Measurements from ENCODE around the gene CSF3. TPM values are rescaled to one million over a fixed set of nuclear protein-coding genes. Genes with fewer than 3 reads are reported as not detected.
A peak's percentile ranks its signal among the peaks of the same experiment; 100 is the strongest.
"Not testable (repeated sequence)": the region's sequence is repeated elsewhere in the genome, so short reads cannot be mapped to it uniquely, and the experiment has no call there.

Gene CSF3
- total RNA-seq, 1 donor from 2014 or later = 1.9 TPM

DNA sequence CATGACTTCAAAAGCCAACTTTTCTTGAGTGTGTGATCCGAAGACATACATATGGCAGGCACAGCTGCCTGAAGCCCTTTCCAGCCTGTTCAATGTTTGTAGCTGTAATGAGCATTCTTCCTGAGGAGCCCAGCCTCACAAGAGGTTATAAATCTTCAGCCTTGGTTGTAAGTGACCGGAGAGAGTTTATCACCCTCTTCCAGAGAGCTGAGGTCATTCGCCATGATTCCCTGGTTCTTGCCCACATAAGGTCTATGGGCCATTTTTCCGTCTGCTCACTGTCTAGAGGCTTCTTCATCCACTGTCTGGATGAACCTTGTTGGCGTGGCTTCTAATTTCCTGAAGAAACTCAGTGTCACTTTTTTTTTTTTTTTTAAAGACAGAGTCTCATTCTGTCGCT, 9.7 kb upstream of the CSF3 start:
- Histone ChIP-seq H3K4me1 (no peaks in the 10 kb centered on the region), H3K9me3 (no peaks in the 10 kb centered on the region), H3K4me3 (no peak overlapping the region), H3K27ac (no peak overlapping the region), H3K36me3 (no peaks in the 10 kb centered on the region), H3K27me3 (ENCODE audit: low read depth) (no peaks in the 10 kb centered on the region)
- no peak for TF ChIP-seq CTCF (IDR thresholded peaks at IDR 0.05)
- intact Hi-C loops (cut with DNase I) = no loop called here
- ATAC-seq (no peak), DNase-seq (no peak)

GRCh38 chr17:40010946-40011500, 4.2 kb upstream of the CSF3 start:
- intact Hi-C loops (cut with DNase I); H3K9me3 ChIP-seq: not testable (repeated sequence)

GRCh38 chr17:40012017-40012647, 3.1 kb upstream of the CSF3 start:
- H3K4me3 ChIP-seq; ATAC-seq; intact Hi-C loops (cut with DNase I); H3K36me3 ChIP-seq; DNase-seq; H3K27ac ChIP-seq; H3K27me3 ChIP-seq (ENCODE audit: low read depth); H3K9me3 ChIP-seq: not testable (repeated sequence)
- H3K4me1 ChIP-seq = peaks cover 38% of the 10 kb centered on the region

More at GRCh38 chr17:40010946-40011500, 4.2 kb upstream of the CSF3 start:
- H3K4me1 ChIP-seq = peaks cover 27% of the 10 kb centered on the region
- H3K27me3 ChIP-seq (ENCODE audit: low read depth); H3K4me3 ChIP-seq; ATAC-seq; H3K27ac ChIP-seq; H3K36me3 ChIP-seq; DNase-seq: not testable (repeated sequence)

DNA sequence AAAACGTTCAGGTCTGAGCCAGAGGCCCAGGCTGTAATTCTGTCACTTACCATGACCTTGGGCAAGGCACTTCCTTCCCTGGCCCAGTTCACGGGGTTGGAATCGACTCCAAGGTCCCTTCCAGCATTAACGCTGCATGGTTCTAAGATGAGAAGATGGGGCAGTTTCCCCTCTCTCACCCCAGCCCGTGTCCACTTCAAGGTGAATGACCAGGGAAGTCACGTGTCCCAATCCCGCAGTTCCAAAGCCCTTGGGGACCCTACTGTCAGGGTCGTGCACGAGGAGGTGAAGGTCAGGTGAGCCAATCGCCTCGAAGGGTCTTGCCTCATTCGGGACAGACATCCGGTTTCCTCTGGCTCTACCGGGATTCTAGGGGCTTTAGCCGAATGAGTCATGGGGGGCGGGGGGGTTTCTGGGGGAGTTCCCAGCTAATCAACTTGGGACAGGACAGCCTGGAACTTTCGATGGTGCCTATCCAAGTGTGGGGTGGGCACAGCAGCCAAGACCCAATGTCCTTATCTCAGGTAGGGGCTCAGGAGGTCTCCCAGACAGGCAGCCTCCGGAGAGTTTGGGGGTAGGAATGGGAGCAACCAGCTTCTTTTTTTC, 762 bp upstream of the CSF3 start:
- TF ChIP-seq CTCF (IDR thresholded peaks at IDR 0.05) = no peak
- Histone ChIP-seq H3K27me3 (ENCODE audit: low read depth) (no peaks in the 10 kb centered on the region), H3K9me3 (no peaks in the 10 kb centered on the region), H3K36me3 (peaks cover 4% of the 10 kb centered on the region), H3K4me3 (no peak overlapping the region), H3K27ac (peak overlapping the region; percentile 68), H3K4me1 (peaks cover 56% of the 10 kb centered on the region)
- ATAC-seq (peak; percentile 2 to 20), DNase-seq (no peak)
- intact Hi-C loops (cut with DNase I) = no loop called here

DNA sequence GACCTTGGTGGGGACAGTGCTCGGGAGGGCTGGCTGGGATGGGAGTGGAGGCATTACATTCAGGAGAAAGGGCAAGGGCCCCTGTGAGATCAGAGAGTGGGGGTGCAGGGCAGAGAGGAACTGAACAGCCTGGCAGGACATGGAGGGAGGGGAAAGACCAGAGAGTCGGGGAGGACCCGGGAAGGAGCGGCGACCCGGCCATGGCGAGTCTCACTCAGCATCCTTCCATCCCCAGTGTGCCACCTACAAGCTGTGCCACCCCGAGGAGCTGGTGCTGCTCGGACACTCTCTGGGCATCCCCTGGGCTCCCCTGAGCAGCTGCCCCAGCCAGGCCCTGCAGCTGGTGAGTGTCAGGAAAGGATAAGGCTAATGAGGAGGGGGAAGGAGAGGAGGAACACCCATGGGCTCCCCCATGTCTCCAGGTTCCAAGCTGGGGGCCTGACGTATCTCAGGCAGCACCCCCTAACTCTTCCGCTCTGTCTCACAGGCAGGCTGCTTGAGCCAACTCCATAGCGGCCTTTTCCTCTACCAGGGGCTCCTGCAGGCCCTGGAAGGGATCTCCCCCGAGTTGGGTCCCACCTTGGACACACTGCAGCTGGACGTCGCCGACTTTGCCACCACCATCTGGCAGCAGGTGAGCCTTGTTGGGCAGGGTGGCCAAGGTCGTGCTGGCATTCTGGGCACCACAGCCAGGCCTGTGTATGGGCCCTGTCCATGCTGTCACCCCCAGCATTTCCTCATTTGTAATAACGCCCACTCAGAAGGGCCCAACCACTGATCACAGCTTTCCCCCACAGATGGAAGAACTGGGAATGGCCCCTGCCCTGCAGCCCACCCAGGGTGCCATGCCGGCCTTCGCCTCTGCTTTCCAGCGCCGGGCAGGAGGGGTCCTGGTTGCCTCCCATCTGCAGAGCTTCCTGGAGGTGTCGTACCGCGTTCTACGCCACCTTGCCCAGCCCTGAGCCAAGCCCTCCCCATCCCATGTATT, 1.1 kb downstream of the CSF3 start:
- Histone ChIP-seq H3K4me1 (peaks cover 67% of the 10 kb centered on the region), H3K27ac (peak overlapping the region; percentile 68), H3K4me3 (peak overlapping the region; percentile 14), H3K27me3 (ENCODE audit: low read depth) (no peaks in the 10 kb centered on the region), H3K9me3 (no peaks in the 10 kb centered on the region), H3K36me3 (peaks cover 22% of the 10 kb centered on the region)
- intact Hi-C loops (cut with DNase I) = no loop called here
- DNase-seq = no peak
- ATAC-seq = no peak
- TF ChIP-seq CTCF (IDR thresholded peaks at IDR 0.05) = no peak

DNA sequence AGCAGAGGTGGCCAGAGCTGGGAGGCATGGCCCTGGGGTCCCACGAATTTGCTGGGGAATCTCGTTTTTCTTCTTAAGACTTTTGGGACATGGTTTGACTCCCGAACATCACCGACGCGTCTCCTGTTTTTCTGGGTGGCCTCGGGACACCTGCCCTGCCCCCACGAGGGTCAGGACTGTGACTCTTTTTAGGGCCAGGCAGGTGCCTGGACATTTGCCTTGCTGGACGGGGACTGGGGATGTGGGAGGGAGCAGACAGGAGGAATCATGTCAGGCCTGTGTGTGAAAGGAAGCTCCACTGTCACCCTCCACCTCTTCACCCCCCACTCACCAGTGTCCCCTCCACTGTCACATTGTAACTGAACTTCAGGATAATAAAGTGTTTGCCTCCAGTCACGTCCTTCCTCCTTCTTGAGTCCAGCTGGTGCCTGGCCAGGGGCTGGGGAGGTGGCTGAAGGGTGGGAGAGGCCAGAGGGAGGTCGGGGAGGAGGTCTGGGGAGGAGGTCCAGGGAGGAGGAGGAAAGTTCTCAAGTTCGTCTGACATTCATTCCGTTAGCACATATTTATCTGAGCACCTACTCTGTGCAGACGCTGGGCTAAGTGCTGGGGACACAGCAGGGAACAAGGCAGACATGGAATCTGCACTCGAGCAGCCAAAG, 2.3 kb downstream of the CSF3 start:
- DNase-seq = no peak
- no peak for ATAC-seq
- Histone ChIP-seq H3K4me1 (peaks cover 80% of the 10 kb centered on the region), H3K4me3 (no peak overlapping the region), H3K27me3 (ENCODE audit: low read depth) (no peaks in the 10 kb centered on the region), H3K9me3 (no peaks in the 10 kb centered on the region), H3K36me3 (peaks cover 35% of the 10 kb centered on the region), H3K27ac (peak overlapping the region; percentile 31)
- intact Hi-C loops (cut with DNase I) = no loop called here
- no peak for TF ChIP-seq CTCF (IDR thresholded peaks at IDR 0.05)
